AG04450 (cell line): ENCODE measurements around the gene CPT1B. TPM values are rescaled to one million over a fixed set of nuclear protein-coding genes. Genes with fewer than 3 reads are reported as not detected.
"Not testable (repeated sequence)": the region's sequence is repeated elsewhere in the genome, so short reads cannot be mapped to it uniquely, and the experiment has no call there.

Source experiments
- CTCF ChIA-PET: fragments of 300-600, 350-600 bp; formaldehyde crosslinking; extraction: SDS; loops from one replicate; lab custom pipeline; 2022; ENCODE audit warnings: antibody characterized with exemption, inconsistent platforms; lab: Charles Lee
- POLR2A ChIA-PET: fragments of 350-600 bp; formaldehyde crosslinking; extraction: SDS; loops from one replicate; lab custom pipeline; 2021; ENCODE audit warnings: antibody characterized with exemption, inconsistent platforms; lab: Yijun Ruan, JAX
- DNase-seq: peaks from one replicate; pipeline ENCODE4 v3.0.0-alpha.2; 2011; ENCODE audit warnings: low read depth, low spot score
- H3K27ac ChIP-seq: one replicate; pipeline ENCODE4 v1.5.1; 2012; ENCODE audit warnings: low read depth, low read length, control low read depth
- H3K27me3 ChIP-seq: one replicate; pipeline ENCODE4 v1.6.0; 2012; ENCODE audit warnings: low read length; ENCODE audit not compliant: control insufficient read depth, insufficient read depth
- H3K4me3 ChIP-seq: 2 replicates; pipeline ENCODE4 v1.5.1; 2011; ENCODE audit warnings: mild to moderate bottlenecking, low read depth, low read length, control low read depth
- H3K9me3 ChIP-seq: 2 replicates; pipeline ENCODE4 v1.5.1; 2012; ENCODE audit warnings: low read length; ENCODE audit not compliant: control insufficient read depth, insufficient read depth
- CTCF ChIP-seq: IDR thresholded peaks from 2 replicates; pipeline ENCODE4 v1.5.1; 2011; ENCODE audit warnings: low read depth, low read length, control low read depth, inconsistent platforms
- polyA plus RNA-seq: library from polyadenylated mRNA; depleted of rRNA; stranded (reverse); fragments of >200 nt; gene quantifications from 2 replicates; pipeline ENCODE4 v1.2.3, GENCODE V29; 2011

CPT1B gene
- polyA plus RNA-seq, 1 experiment: 0.99 TPM

GRCh38 chr22:50540381-50540780 lies 37.8 kb downstream of the CPT1B start:
- Histone ChIP-seq H3K4me3 (no peak overlapping the region), H3K27ac (no peak overlapping the region), H3K27me3 (peaks cover 2% of the 10 kb centered on the region), H3K9me3 (no peaks in the 10 kb centered on the region; the same call in 1 of the 2 replicates)
- no peak for DNase-seq
- TF ChIP-seq CTCF: no peak
- ChIA-PET CTCF (interaction anchor here (0.7 to 3.9 kb wide), 4 partner anchors 15 to 80 kb away, joined by 6 to 32 read pairs (median 9); partner anchors contain the start of genes SCO2 and SYCE3), POLR2A (interaction anchor here (2.5 kb wide), 1 partner anchor 15 kb away, joined by 15 read pairs; the partner anchor contains the start of gene SCO2)

GRCh38 chr22:50537765-50538164 lies 40.5 kb downstream of the CPT1B start:
- DNase-seq: no peak
- POLR2A ChIA-PET: interaction anchor here (0.6 kb wide), 1 partner anchor 37 kb away, joined by 3 read pairs; no protein-coding TSS in a partner anchor
- Histone ChIP-seq H3K27ac (peak overlapping the region; percentile 99), H3K4me3 (no peak overlapping the region), H3K9me3 (no peaks in the 10 kb centered on the region; the same call in 1 of the 2 replicates), H3K27me3 (no peaks in the 10 kb centered on the region)
- CTCF ChIA-PET: interaction anchor here (1.5 to 3.9 kb wide), 2 partner anchors 13 to 25 kb away, joined by 4 to 32 read pairs; partner anchors contain the start of genes SCO2 and SYCE3
- no peak for TF ChIP-seq CTCF

GRCh38 chr22:50536226-50536625 lies 42.0 kb downstream of the CPT1B start:
- TF ChIP-seq CTCF: no peak
- ChIA-PET CTCF (interaction anchor here (0.6 to 2.0 kb wide), 3 partner anchors 8 to 27 kb away, joined by 5 to 8 read pairs (median 7); partner anchors contain the start of genes SCO2 and SYCE3), POLR2A (interaction anchor here (0.7 kb wide), 1 partner anchor 42 kb away, joined by 6 read pairs; no protein-coding TSS in a partner anchor)
- DNase-seq: no peak
- Histone ChIP-seq H3K9me3 (no peaks in the 10 kb centered on the region; the same call in 1 of the 2 replicates), H3K27ac (no peak overlapping the region), H3K27me3 (no peaks in the 10 kb centered on the region), H3K4me3 (no peak overlapping the region)

GRCh38 chr22:50535113-50535512 lies 43.1 kb downstream of the CPT1B start:
- Histone ChIP-seq H3K4me3 (no peak overlapping the region), H3K9me3 (peaks cover 4% of the 10 kb centered on the region; the same call in 1 of the 2 replicates), H3K27ac (no peak overlapping the region), H3K27me3 (peaks cover 5% of the 10 kb centered on the region)
- POLR2A ChIA-PET: interaction anchor here (0.7 to 0.8 kb wide), 2 partner anchors 27 to 40 kb away, joined by 3 to 7 read pairs; partner anchors contain the start of genes LMF2 and NCAPH2
- CTCF ChIA-PET: interaction anchor here (1.9 to 2.0 kb wide), 2 partner anchors 9 to 28 kb away, joined by 7 to 8 read pairs; partner anchors contain the start of genes SCO2 and SYCE3
- DNase-seq: no peak
- TF ChIP-seq CTCF: no peak

- CTCF ChIA-PET, POLR2A ChIA-PET: not testable (repeated sequence)
Measured at GRCh38 chr22:50533856-50534711, 44.1 kb downstream of the CPT1B start.

More at GRCh38 chr22:50533856-50534711, 44.1 kb downstream of the CPT1B start:
- H3K9me3 ChIP-seq: peaks cover 11% of the 10 kb centered on the region; the same call in 1 of the 2 replicates
- H3K27me3 ChIP-seq, DNase-seq, H3K4me3 ChIP-seq, H3K27ac ChIP-seq: not testable (repeated sequence)
